ENCODE measurements around the gene JAK1. TPM values are rescaled to one million over a fixed set of nuclear protein-coding genes. Genes with fewer than 3 reads are reported as not detected.

Gene JAK1
- total and polyA plus RNA-seq, 10 of the 15 experiments (the other 5 are each of a cell fraction or from before 2014, with no cell fraction given) = 9.6 to 45.5 (median 35.7) TPM

DNA sequence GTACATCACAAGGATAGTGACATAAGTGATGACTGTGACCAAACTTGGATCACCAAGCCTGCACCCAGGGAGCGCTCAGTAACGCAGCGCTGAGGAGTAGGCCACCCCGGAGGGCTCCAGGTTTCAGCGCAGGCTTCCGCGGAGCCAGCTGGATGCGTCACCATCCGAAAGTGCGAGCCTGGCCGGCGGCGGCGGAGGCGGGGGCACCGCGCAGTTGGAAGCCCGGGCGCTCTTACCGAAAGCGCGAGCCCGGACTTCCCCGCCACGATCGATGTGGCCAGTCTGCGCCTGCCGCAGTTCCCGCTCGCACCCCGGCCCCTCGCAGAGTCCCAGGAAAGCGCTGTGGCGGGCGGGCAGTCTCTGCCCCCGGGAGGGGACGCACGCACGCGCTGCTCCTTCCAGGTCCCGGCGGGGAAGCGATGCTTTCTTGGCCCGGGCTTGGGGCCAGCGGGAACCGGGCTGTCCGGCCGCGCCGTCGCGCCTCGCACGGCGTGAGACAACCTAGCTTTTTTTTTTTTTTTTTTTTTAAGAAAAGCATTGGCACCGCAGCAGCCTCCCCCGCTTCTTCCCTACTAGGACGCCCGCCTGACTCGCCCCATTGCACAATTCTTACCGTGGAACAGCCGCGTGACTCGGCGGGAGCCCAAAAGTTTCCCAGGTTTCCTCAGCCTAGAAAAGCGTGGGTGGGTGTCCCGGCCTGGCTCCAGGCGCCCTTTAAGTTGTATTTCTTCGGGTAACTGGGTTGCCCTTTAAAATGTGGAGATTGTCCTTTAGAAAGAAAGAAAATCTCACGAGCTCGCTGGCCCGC, 36.4 kb upstream of the JAK1 start (continued):
- no peak for TF ChIP-seq RELA (IDR thresholded peaks at IDR 0.05; ENCODE audit: borderline replicate concordance, partially characterized antibody)
- peak in 1 of 2 experiments; percentile 34; a peak in 1 of 4 replicates for TF ChIP-seq BHLHE40 (IDR thresholded peaks at IDR 0.05; ENCODE audit: borderline replicate concordance in 1 of 2, low read depth in 2 of 2, low read length in 1 of 2)
- peak; percentile 59 for TF ChIP-seq IKZF1 (conservative IDR thresholded peaks at IDR 0.05)
- TF ChIP-seq RUNX3 (IDR thresholded peaks at IDR 0.05; ENCODE audit: low read length) = 0 out of 2 replicates have a peak, but pooled peaks have one; percentile 40
- no peak for TF ChIP-seq YBX1 (IDR thresholded peaks at IDR 0.05)
- no peak for TF ChIP-seq HDAC2 (IDR thresholded peaks at IDR 0.05)
- no peak for TF ChIP-seq ESRRA (IDR thresholded peaks at IDR 0.05; ENCODE audit: low read length)
- 0 out of 2 replicates have a peak, but pooled peaks have one; percentile 23 for TF ChIP-seq CREM (IDR thresholded peaks at IDR 0.05; ENCODE audit: low read depth)
- peak; percentile 55 for TF ChIP-seq SUZ12 (IDR thresholded peaks at IDR 0.05; ENCODE audit: unreplicated experiment)
- TF ChIP-seq, protein P1, sequence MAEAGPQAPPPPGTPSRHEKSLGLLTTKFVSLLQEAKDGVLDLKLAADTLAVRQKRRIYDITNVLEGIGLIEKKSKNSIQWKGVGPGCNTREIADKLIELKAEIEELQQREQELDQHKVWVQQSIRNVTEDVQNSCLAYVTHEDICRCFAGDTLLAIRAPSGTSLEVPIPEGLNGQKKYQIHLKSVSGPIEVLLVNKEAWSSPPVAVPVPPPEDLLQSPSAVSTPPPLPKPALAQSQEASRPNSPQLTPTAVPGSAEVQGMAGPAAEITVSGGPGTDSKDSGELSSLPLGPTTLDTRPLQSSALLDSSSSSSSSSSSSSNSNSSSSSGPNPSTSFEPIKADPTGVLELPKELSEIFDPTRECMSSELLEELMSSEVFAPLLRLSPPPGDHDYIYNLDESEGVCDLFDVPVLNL (IDR thresholded peaks at IDR 0.05; ENCODE audit: low read depth, low read length) = no peak
- TF ChIP-seq, protein P2, sequence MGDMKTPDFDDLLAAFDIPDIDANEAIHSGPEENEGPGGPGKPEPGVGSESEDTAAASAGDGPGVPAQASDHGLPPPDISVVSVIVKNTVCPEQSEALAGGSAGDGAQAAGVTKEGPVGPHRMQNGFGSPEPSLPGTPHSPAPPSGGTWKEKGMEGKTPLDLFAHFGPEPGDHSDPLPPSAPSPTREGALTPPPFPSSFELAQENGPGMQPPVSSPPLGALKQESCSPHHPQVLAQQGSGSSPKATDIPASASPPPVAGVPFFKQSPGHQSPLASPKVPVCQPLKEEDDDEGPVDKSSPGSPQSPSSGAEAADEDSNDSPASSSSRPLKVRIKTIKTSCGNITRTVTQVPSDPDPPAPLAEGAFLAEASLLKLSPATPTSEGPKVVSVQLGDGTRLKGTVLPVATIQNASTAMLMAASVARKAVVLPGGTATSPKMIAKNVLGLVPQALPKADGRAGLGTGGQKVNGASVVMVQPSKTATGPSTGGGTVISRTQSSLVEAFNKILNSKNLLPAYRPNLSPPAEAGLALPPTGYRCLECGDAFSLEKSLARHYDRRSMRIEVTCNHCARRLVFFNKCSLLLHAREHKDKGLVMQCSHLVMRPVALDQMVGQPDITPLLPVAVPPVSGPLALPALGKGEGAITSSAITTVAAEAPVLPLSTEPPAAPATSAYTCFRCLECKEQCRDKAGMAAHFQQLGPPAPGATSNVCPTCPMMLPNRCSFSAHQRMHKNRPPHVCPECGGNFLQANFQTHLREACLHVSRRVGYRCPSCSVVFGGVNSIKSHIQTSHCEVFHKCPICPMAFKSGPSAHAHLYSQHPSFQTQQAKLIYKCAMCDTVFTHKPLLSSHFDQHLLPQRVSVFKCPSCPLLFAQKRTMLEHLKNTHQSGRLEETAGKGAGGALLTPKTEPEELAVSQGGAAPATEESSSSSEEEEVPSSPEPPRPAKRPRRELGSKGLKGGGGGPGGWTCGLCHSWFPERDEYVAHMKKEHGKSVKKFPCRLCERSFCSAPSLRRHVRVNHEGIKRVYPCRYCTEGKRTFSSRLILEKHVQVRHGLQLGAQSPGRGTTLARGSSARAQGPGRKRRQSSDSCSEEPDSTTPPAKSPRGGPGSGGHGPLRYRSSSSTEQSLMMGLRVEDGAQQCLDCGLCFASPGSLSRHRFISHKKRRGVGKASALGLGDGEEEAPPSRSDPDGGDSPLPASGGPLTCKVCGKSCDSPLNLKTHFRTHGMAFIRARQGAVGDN (IDR thresholded peaks at IDR 0.05) = no peak
- TF ChIP-seq SMAD1 (IDR thresholded peaks at IDR 0.05; ENCODE audit: low read depth, partially characterized antibody) = no peak
- peak; percentile 9; the same call in 1 of the 2 replicates for TF ChIP-seq GABPA (IDR thresholded peaks at IDR 0.05; ENCODE audit: low read depth)
